Thyroid gland (tissue), 4 donors: ENCODE results near the gene OTOG.

ENCODE experiments used
- CTCF ChIP-seq, 6 experiments: fragments of 200-600 bp in 3 of 6; fragments of 450-650 bp in 3 of 6; sonication (generic) in 3 of 6; IDR thresholded peaks; one replicate each; pipeline ENCODE4 v1.5.1; 2016 to 2019; ENCODE audit warnings: antibody characterized with exemption in 6 of 6, mild to moderate bottlenecking in 2 of 6, inconsistent platforms in 1 of 6, moderate library complexity in 1 of 6
- POLR2A ChIP-seq, 2 donors: fragments of 450-650 bp; IDR thresholded peaks; one replicate each; pipeline ENCODE4 v1.6.1; 2017; ENCODE audit warnings: antibody characterized with exemption in 2 of 2, mild to moderate bottlenecking in 2 of 2, moderate library complexity in 1 of 2

- TF ChIP-seq CTCF (IDR thresholded peaks at IDR 0.05): no peak
- TF ChIP-seq POLR2A (IDR thresholded peaks at IDR 0.05): no peak
These were observed 27.8 kb upstream of the OTOG start for GRCh38 chr11:17519061-17519885.
